OCI-LY7 (cell line): ENCODE data around the gene ABCF3.

ENCODE experiments used
- EZH2phosphoT487 ChIP-seq: fragments of 200-600 bp; sonication (generic); IDR thresholded peaks from 2 replicates; pipeline ENCODE4 v1.6.1; 2018; ENCODE audit warnings: low read depth, borderline replicate concordance, mild to moderate bottlenecking, mixed run types, antibody characterized with exemption, low read length, moderate library complexity, mixed read lengths
- TF ChIP-seq, protein P1 (sequence below): fragments of 200-600 bp; sonication (generic); conservative IDR thresholded peaks from 2 replicates; pipeline ENCODE4 v1.5.1; 2014; ENCODE audit warnings: mild to moderate bottlenecking, antibody characterized with exemption, low read length, moderate library complexity, mixed read lengths

DNA sequence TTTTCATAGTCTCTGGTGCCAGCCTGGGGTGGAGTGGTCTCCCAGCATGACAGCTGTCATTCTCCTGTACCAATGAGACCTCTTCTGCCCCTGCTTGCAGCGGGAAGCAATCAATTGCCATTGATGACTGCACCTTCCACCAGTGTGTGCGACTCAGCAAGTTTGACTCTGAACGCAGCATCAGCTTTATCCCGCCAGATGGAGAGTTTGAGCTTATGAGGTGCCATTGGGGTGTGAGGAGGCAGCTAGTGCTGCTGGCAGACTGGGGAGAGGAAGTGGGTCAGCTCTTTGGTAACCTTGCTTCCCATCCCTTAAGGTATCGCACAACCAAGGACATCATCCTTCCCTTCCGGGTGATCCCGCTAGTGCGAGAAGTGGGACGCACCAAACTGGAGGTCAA lies 4.4 kb upstream of the ABCF3 start:
- TF ChIP-seq, protein P1, sequence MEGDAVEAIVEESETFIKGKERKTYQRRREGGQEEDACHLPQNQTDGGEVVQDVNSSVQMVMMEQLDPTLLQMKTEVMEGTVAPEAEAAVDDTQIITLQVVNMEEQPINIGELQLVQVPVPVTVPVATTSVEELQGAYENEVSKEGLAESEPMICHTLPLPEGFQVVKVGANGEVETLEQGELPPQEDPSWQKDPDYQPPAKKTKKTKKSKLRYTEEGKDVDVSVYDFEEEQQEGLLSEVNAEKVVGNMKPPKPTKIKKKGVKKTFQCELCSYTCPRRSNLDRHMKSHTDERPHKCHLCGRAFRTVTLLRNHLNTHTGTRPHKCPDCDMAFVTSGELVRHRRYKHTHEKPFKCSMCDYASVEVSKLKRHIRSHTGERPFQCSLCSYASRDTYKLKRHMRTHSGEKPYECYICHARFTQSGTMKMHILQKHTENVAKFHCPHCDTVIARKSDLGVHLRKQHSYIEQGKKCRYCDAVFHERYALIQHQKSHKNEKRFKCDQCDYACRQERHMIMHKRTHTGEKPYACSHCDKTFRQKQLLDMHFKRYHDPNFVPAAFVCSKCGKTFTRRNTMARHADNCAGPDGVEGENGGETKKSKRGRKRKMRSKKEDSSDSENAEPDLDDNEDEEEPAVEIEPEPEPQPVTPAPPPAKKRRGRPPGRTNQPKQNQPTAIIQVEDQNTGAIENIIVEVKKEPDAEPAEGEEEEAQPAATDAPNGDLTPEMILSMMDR, result no peak
- no peak for TF ChIP-seq EZH2phosphoT487
